Endodermal cell (in vitro differentiated cells): ENCODE measurements around the gene HEY2. TPM values are rescaled to one million over a fixed set of nuclear protein-coding genes. Genes with fewer than 3 reads are reported as not detected.

Experiments used
- DNase-seq: peaks from one replicate; pipeline ENCODE4 v3.0.0-alpha.2; 2017
- H3K27ac ChIP-seq: 2 replicates; pipeline ENCODE4 v1.5.1; 2013; ENCODE audit warnings: mild to moderate bottlenecking, low read depth, low read length, moderate library complexity
- H3K27me3 ChIP-seq: 2 replicates; pipeline ENCODE4 v1.6.1; 2013; ENCODE audit warnings: mild to moderate bottlenecking, low read length, moderate library complexity; ENCODE audit not compliant: insufficient read depth, control insufficient read depth, poor library complexity, severe bottlenecking
- H3K36me3 ChIP-seq: 2 replicates; pipeline ENCODE4 v1.7.0; 2013; ENCODE audit warnings: mild to moderate bottlenecking, low read length, moderate library complexity; ENCODE audit not compliant: control insufficient read depth, insufficient read depth
- H3K4me1 ChIP-seq: one replicate; pipeline ENCODE4 v1.7.0; 2013; ENCODE audit warnings: low read length; ENCODE audit not compliant: control insufficient read depth, insufficient read depth
- H3K4me3 ChIP-seq: 2 replicates; pipeline ENCODE4 v1.5.1; 2013; ENCODE audit warnings: mild to moderate bottlenecking, low read length, moderate library complexity
- H3K9ac ChIP-seq: 2 replicates; pipeline ENCODE4 v1.6.1; 2013; ENCODE audit warnings: mild to moderate bottlenecking, low read length, moderate library complexity; ENCODE audit not compliant: poor library complexity, severe bottlenecking; ENCODE audit errors: extremely low read depth
- H3K9me3 ChIP-seq: 2 replicates; pipeline ENCODE4 v1.6.1; 2013; ENCODE audit warnings: mild to moderate bottlenecking, low read length, moderate library complexity; ENCODE audit not compliant: control insufficient read depth
- H3K27ac Mint-ChIP-seq: 2 replicates; pipeline ENCODE4 v1.8.0; 2020; ENCODE audit warnings: mixed read lengths
- H3K27me3 Mint-ChIP-seq: 2 replicates; pipeline ENCODE4 v1.8.0; 2021; ENCODE audit warnings: mild to moderate bottlenecking, mixed read lengths; ENCODE audit not compliant: insufficient read depth
- H3K36me3 Mint-ChIP-seq: 2 replicates; pipeline ENCODE4 v1.8.0; 2020; ENCODE audit warnings: low read depth, mixed read lengths
- H3K4me1 Mint-ChIP-seq: 2 replicates; pipeline ENCODE4 v1.8.0; 2020; ENCODE audit warnings: mixed read lengths
- H3K4me3 Mint-ChIP-seq: 2 replicates; pipeline ENCODE4 v1.8.0; 2020; ENCODE audit warnings: mild to moderate bottlenecking, moderate library complexity, mixed read lengths
- H3K9me3 Mint-ChIP-seq: 2 replicates; pipeline ENCODE4 v1.8.0; 2020; ENCODE audit warnings: mild to moderate bottlenecking, mixed read lengths
- CTCF ChIP-seq: fragments of 200-600 bp; sonication (generic); conservative IDR thresholded peaks from 2 replicates; pipeline ENCODE4 v1.5.0; 2021; ENCODE audit warnings: antibody characterized with exemption, mild to moderate bottlenecking
- WGBS, 2 experiments: methylation state at CpG; one replicate each; pipeline versions ENCODE4 v1.1.5 to v1.1.7; 2013; ENCODE audit warnings: missing lambda C conversion rate in 2 of 2, mixed read lengths in 1 of 2; ENCODE audit not compliant: insufficient coverage in 1 of 2, insufficient read length in 1 of 2; 5-methylcytosine and 5-hydroxymethylcytosine counted together
- total RNA-seq, 2 donors: library from RNA; stranded (reverse); fragmentation: NEBNext Ultra II Directional in 1 of 2; extraction: Animal tissue kit (Norgen Biotek cat#: 25700) in 1 of 2; gene quantifications; 2 replicates in 1 of 2; 3 replicates in 1 of 2; pipeline ENCODE4 v1.2.1, GENCODE V29; 2021

Gene HEY2
- total RNA-seq, 2 donors from 2014 or later = 2.3 to 4.3 TPM

- peaks cover 3% of the 10 kb centered on the region for H3K4me1 Mint-ChIP-seq
- no peak overlapping the region for H3K27ac ChIP-seq
- no peaks in the 10 kb centered on the region for H3K27me3 Mint-ChIP-seq
- H3K9ac ChIP-seq = no peak overlapping the region
- H3K36me3 ChIP-seq = no peaks in the 10 kb centered on the region
- H3K9me3 Mint-ChIP-seq = no peaks in the 10 kb centered on the region
- H3K4me3 Mint-ChIP-seq = no peak overlapping the region
- H3K36me3 Mint-ChIP-seq = no peaks in the 10 kb centered on the region
- no peaks in the 10 kb centered on the region for H3K27me3 ChIP-seq
- no peaks in the 10 kb centered on the region for H3K4me1 ChIP-seq
- no peak overlapping the region for H3K4me3 ChIP-seq
- no peak overlapping the region for H3K27ac Mint-ChIP-seq
- no peaks in the 10 kb centered on the region for H3K9me3 ChIP-seq
- no peak for DNase-seq
- TF ChIP-seq CTCF = no peak
These were observed 59.2 kb downstream of the HEY2 start for GRCh38 chr6:125808591-125808990.

- Mint-ChIP-seq H3K9me3 (no peaks in the 10 kb centered on the region), H3K27me3 (no peaks in the 10 kb centered on the region), H3K4me1 (peaks cover 3% of the 10 kb centered on the region), H3K36me3 (no peaks in the 10 kb centered on the region), H3K4me3 (no peak overlapping the region), H3K27ac (no peak overlapping the region)
- WGBS, 2 experiments = 92 to 100% methylated on average over 2 to 3 of the region's 3 CpGs
- TF ChIP-seq CTCF = no peak
- H3K4me3 ChIP-seq = no peak overlapping the region
- H3K9ac ChIP-seq = no peak overlapping the region
- no peaks in the 10 kb centered on the region for H3K9me3 ChIP-seq
- no peaks in the 10 kb centered on the region for H3K27me3 ChIP-seq
- H3K36me3 ChIP-seq = no peaks in the 10 kb centered on the region
- DNase-seq = no peak
- H3K4me1 ChIP-seq = no peaks in the 10 kb centered on the region
- H3K27ac ChIP-seq = no peak overlapping the region
These were observed 60.2 kb downstream of the HEY2 start for GRCh38 chr6:125809570-125810170.

GRCh38 chr6:125810445-125810844 is 61.0 kb downstream of the HEY2 start:
- H3K4me3 Mint-ChIP-seq = no peak overlapping the region
- H3K9me3 Mint-ChIP-seq = no peaks in the 10 kb centered on the region
- H3K4me1 Mint-ChIP-seq = peaks cover 8% of the 10 kb centered on the region
- Histone ChIP-seq H3K9me3 (no peaks in the 10 kb centered on the region), H3K9ac (no peak overlapping the region), H3K4me3 (no peak overlapping the region), H3K36me3 (no peaks in the 10 kb centered on the region), H3K4me1 (no peaks in the 10 kb centered on the region), H3K27me3 (no peaks in the 10 kb centered on the region), H3K27ac (no peak overlapping the region)
- no peaks in the 10 kb centered on the region for H3K36me3 Mint-ChIP-seq
- WGBS, 2 experiments = 82 to 90% methylated on average over 1 of the region's 1 CpG
- TF ChIP-seq CTCF = no peak
- no peak overlapping the region for H3K27ac Mint-ChIP-seq
- no peak for DNase-seq
- no peaks in the 10 kb centered on the region for H3K27me3 Mint-ChIP-seq

Other genes with a start within 250 kb of the HEY2 start
- gene NCOA7, start 41.3 kb downstream of the HEY2 start, total RNA-seq = 10 to 100 TPM; 11.4 to 15.2 TPM
- gene HINT3, start 207.1 kb downstream of the HEY2 start, total RNA-seq = 10 to 100 TPM; 13.0 to 16.4 TPM
- 10 to 100 TPM; 29.4 to 35.4 TPM for gene TRMT11, start 236.9 kb downstream of the HEY2 start, total RNA-seq